GM18502 (cell line): ENCODE measurements around the gene CCDC78.

ENCODE experiments used
- ATAC-seq: cut with Tn5 transposase; IDR thresholded peaks from one replicate; pipeline ENCODE4 v1.9.1; 2021; ENCODE audit warnings: mild to moderate bottlenecking; ENCODE audit not compliant: unreplicated experiment, poor library complexity

The CCDC78 gene

DNA sequence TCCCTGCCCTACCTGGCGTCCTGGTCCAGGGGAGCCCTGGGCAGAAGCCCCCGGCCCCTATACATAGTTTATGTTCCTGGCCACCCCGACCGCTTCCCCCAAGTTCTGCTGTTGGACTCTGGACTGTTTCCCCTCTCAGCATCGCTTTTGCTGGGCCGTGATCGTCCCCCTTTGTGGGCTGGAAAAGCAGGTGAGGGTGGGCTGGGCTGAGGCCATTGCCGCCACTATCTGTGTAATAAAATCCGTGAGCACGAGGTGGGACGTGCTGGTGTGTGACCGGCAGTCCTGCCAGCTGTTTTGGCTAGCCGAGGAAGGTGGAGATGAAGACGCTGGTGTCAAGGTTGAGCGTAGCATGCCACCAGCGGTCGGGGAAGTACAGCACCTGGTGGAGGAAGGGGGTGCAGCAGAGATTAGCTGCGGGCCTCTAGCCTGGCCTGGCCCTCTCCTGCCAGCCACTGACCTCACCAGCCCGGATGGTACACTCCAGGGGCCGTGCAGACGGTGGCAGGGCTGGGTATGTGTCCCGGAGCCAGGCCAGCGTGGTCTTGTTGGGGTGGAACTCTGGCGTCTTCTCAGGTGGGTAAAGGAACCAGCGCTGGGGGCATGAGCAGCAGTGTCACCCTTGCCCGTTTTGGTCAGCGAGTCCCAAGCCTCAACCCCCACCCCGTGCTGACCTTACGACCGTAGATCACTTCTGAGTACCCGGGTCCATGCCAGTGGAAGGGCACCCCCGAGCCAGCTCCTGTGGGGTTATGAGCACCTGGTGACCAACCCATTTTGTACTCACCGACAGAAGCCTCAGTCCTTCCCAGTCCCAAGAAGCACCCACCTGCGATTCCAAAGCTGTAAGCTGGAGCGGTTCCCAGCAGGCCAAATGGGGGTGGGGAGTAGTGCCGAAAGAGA, 43.5 kb downstream of the CCDC78 start:
- no peak for ATAC-seq

DNA sequence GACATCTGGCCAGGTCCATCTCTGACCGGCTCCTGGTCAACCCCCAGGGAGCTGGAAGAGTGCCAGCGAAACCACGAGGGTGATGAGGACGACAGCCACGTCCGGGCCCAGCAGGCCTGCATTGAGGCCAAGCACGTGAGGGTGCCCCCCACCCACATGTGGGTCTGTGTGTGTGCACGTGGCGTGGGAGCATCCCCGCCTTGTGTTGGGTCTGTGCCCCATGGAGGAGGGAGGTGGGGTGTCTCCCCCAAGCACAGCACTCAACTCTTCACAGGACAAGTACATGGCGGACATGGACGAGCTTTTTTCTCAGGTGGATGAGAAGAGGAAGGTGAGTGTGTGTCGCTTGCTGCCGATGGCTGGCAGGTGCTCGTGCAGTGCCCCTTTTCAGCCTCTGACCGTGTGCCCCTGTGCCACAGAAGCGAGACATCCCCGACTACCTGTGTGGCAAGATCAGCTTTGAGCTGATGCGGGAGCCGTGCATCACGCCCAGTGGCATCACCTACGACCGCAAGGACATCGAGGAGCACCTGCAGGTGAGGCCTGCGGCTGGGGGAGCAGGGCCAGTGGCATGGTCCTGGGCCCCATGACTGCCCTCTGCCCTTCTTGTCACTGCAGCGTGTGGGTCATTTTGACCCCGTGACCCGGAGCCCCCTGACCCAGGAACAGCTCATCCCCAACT, 44.4 kb downstream of the CCDC78 start:
- ATAC-seq = no peak

DNA sequence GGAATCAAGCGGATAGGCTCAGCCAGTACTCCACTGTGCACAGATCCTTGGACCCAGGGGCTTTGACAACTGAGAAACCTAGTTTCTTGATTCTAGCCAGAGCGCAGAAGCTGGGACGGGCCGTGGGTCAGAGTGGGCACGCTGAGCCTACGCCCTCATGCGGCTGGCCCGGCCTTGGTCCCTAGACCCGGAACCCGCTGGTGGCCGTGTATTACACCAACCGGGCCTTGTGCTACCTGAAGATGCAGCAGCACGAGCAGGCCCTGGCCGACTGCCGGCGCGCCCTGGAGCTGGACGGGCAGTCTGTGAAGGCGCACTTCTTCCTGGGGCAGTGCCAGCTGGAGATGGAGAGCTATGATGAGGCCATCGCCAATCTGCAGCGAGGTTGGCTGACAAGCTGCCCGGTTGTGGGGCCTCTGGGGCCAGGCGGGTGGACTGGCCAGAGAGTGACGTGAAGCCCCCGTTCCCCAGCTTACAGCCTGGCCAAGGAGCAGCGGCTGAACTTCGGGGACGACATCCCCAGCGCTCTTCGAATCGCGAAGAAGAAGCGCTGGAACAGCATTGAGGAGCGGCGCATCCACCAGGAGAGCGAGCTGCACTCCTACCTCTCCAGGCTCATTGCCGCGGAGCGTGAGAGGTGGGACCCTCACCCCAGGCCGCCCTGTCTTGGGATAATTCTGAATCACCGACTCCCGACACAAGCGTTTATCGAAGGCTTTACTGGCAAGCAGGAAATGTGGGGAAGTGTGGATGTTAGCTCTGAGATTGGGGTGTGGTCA, 45.1 kb downstream of the CCDC78 start:
- no peak for ATAC-seq

DNA sequence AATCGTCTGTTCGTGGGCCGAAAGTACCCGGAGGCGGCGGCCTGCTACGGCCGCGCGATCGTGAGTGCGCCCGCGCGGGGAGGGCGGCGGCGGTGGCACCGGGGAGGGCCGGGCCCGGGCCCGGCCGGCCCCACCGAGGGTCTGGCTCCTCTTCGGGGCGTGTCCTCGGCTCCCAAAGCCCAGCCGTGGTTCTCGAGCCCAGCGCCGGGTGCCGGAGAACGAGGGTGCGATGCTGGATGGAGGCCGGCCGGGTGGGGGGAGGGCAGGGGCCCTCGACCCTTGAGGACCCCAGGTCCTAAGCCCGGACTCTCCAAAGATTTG, 45.7 kb downstream of the CCDC78 start:
- ATAC-seq = no peak

DNA sequence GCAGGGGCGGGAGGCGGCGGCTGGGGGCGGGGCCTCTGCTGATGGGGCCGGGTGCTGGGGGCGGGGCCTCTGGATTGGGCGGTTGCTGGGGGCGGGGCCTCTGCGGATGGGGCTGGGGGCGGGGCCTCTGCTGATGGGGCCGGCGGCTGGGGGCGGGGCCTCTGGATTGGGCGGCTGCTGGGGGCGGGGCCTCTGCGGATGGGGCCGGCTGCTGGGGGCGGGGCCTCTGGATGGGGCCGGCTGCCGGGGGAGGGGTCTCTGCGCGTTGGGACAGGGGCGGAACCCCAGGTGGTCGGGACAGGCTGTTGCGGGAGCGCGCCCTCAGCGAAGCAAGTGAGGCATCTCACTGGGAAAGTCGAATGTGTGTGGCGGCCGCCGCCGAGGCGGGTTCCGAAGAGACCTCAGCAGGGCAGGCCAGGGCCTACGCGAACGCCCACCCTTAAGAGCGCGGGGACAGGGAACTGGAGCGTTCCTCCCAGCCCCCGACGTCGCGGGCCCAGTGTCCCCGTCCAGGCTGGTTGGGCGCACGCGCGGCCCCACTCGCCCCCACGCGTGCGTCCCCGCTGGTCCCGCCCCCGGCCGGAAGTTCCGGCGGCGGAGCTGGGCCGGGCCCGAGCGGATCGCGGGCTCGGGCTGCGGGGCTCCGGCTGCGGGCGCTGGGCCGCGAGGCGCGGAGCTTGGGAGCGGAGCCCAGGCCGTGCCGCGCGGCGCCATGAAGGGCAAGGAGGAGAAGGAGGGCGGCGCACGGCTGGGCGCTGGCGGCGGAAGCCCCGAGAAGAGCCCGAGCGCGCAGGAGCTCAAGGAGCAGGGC, 46.2 kb downstream of the CCDC78 start, which contains the start of gene STUB1:
Gene STUB1, plus strand, starts transcription at position 597 of the 811 bp plus-strand sequence. Its CDS starts 116 bp downstream, at position 713.
- peak; percentile 41 for ATAC-seq

DNA sequence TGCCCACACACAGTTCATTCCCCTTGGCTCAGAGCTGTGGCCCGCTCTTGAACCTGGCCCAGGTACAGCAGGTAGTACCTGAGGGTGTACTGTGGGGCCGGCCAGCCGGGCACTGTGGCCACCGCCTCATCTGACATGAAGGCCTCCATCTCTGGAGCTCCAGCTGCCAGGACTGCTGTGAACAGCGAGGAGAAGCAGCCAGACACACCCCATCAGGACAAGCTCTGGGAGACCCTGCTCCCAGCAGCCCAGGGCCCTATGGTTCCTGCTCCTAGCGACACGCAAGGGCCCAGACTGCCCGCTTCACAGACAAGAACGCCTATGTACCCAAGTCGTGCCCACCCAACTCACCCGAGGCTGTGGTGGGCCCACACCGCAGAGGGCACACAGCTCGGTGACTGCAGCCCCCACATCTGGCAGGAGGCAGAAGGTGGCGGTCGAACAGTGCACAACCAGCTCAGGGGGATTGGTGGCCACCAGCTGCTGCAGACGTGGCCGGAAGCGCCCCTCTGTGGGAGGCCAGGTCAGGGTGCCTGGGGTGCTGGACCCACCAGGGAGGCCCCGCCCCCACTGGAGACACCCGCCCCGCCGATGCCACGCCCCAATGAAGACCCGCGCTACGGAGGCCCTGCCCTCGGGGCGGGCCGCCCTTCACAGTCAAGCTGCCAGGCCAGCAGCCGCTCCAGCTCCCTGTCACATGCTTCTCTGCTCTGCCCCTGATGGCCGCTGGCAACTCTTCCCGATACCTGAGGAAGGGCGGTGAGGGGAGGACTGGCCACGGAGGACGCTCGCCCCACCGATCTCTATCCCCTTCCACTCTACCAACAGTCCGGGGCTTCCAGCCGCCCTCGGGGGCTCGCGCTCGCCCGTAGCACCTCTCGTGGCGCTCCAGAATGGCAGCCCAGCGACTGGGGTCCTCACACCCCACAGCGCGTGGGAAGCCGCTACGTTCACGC, 47.1 kb downstream of the CCDC78 start:
- no peak for ATAC-seq

DNA sequence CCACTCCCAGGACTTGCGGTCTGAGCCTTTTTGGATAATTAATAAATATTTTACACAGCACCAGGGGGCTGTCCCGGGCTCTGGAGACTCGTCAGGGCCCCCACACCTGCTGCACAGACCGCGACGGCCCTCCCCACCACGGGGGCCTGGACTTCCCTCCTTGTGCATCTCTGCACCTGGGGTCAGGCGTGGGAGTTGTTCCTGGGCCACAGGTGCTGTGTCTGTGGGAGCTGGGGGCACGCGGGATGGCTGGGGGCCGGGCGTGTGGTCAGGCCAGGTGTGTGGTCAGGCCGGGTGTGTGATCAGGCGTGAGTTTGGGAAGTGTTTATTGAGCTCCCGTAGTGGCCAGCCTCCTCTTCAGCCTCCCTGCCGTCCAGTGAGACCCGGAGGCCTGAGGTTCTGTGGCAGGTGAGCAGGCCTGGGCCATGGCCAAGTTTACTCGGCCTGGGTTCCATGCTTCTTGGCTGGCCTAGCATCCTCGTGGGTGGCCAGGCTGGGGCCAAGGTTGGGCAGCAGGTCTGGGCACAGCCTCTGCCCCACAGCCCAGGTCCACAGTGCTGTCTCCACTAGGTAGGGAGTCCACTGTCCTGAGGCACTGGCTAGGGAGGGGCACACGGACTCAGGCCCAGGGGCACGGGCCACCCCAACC, 47.9 kb downstream of the CCDC78 start:
- no peak for ATAC-seq

DNA sequence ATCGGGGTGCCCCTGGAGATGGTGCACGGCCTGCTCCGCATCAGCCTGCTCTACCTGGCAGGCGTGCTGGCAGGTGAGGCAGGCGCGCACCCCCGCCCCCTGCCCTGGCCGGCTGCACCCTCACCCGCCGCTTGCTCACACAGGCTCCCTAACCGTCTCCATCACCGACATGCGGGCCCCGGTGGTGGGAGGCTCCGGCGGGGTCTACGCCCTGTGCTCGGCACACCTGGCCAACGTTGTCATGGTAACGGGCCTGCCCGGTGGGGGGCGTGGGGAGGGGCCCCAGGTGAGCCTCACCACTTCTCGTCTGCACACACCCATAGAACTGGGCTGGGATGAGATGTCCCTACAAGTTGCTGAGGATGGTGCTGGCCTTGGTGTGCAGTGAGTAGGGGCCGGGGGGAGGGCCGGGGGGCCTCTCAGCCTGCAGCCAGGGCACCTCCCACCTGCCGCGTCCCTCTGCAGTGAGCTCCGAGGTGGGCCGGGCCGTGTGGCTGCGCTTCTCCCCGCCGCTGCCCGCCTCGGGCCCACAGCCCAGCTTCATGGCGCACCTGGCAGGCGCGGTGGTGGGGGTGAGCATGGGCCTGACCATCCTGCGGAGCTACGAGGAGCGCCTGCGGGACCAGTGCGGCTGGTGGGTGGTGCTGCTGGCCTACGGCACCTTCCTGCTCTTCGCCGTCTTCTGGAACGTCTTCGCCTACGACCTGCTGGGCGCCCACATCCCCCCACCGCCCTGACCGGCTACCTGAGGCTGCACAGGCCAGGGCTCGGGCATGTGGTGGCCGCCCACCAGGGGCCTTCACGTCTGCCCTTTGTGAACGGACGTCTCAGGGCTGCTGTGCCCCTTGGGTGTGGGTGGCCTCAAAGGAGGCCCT, 48.7 kb downstream of the CCDC78 start:
- no peak for ATAC-seq

DNA sequence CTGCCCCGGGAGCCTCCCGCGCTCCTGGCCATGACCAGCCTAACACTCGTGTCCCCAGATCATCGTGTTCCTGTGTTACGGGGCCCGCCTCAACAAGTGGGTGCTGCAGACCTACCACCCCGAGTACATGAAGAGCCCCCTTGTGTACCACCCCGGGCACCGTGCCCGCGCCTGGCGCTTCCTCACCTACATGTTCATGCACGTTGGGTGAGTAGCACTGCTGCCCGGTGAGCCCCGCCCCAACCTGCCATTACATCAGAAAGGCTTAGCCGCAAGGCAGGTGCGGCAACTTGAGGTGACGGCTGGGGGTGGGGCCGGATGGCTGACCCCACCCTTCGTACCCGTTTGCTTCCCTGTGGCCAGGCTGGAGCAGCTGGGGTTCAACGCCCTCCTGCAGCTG, 49.3 kb downstream of the CCDC78 start:
- no peak for ATAC-seq

DNA sequence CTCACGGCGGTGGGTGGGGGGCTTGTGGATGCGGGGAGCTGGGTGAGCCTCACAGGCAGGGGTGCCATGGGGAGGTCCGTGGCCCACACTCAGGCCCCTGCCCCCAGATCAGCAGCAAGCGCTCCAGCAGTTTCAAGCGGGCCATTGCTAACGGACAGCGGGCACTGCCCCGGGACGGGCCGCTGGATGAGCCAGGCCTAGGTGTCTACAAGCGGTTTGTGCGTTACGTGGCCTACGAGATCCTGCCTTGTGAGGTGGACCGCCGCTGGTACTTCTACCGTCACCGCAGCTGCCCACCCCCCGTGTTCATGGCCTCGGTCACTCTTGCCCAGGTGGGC, 49.7 kb downstream of the CCDC78 start:
- ATAC-seq = no peak

DNA sequence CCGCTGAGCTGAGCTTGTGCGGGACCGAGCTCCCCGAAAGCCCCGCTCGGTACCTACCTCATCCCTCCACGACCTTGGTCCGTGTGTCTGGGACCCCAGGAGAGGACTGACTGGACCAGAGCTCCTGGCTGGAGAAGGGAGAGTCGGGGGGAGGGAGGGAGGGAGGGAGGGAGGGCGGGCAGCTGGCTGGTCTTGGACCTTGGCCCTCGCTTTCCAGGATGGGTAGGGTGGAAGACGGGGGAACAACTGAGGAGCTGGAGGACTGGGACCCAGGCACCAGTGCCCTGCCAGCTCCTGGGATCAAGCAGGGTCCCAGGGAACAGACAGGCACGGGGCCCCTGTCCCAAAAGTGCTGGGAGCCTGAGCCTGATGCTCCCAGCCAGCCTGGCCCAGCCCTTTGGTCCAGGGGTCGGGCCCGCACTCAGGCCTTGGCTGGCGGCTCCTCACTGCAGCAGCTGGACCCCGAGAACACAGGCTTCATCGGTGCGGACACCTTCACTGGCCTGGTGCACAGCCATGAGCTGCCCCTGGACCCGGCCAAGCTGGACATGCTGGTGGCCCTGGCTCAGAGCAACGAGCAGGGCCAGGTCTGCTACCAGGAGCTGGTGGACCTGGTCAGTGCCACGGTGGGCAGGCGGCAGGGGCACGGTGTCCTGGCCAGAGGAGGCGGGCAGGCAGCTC, 50.2 kb downstream of the CCDC78 start:
- no peak for ATAC-seq

DNA sequence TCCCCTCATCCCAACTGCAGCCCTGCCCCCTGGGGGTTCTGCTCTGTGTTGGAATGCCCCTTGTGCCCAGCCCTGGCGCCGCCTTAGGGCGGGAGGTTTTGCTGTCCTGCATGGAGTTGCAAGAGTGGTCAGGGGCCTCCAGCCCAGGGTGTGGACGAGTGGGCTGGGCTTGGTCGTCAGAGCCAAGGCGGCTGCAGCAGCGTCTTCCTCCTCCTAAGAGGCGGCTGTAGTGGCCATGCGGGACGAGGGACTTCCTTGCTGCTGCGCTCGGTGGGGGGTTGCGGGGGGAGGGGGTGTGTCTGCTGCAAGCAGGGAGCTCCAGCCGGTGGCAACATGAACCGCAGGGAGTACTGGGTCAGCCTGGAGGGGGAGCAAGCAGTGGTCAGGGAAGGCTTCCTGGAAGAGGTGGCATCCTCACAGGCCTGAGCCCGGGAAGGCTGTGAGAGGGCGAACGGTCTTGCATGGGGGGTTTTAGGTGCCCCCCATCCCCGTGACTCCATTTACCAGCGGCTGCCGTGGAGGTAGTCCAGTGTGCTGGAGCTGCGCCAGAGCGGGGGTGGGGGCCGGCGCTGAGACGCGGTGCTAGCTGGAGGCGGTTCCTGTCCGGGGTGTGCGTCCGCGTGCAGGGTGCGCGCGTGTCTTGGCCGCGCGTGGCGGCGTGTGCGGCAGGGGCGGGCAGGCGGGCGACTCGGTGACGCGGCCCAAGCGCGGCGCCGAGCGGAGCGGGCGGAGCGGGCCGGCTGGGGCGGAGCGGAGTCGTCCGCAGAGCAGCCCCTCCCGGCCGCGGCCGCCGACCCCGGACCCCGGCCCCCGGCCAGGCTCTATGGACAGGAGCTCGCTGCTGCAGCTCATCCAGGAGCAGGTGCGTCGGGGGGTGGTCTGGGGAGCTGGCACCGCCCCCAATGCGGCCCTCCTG, 51.0 kb downstream of the CCDC78 start, which contains the start of gene RHBDL1:
Gene RHBDL1, plus strand, starts transcription at position 704 of the 916 bp plus-strand sequence. Its CDS starts 120 bp downstream, at position 824.
- ATAC-seq = no peak

DNA sequence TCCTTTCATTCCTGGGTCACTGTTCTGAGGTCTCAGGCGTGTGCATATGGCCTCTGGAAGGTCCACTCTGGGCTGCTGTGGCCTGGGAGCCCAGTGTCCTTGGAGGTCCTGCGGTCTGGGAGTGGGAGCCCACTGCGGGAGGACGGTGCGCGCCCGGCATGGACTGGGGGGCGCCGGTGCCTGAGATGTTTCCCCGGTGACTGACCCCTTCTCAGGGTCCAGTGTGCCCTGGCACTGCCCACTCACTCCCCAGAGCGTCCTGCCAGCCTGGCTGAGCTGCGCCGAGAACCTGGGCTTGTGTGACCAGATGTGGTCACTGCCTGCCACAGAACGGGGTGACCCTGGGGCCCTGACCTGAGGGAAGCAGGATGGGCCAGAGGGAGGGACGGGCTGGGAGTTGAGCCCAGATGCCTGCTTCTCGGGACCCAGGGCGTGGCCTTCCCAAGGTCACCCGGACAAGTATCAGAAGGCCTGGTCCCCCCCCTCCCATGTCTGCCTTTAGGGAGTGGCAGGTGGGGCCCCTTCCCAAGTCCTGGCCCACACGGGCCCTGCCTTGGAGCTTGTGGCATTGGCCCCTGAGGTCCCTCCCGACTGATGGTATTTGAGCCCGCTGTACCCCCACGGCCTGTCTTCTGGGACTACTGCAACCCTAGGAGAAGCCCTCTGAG, 51.9 kb downstream of the CCDC78 start:
- no peak for ATAC-seq

DNA sequence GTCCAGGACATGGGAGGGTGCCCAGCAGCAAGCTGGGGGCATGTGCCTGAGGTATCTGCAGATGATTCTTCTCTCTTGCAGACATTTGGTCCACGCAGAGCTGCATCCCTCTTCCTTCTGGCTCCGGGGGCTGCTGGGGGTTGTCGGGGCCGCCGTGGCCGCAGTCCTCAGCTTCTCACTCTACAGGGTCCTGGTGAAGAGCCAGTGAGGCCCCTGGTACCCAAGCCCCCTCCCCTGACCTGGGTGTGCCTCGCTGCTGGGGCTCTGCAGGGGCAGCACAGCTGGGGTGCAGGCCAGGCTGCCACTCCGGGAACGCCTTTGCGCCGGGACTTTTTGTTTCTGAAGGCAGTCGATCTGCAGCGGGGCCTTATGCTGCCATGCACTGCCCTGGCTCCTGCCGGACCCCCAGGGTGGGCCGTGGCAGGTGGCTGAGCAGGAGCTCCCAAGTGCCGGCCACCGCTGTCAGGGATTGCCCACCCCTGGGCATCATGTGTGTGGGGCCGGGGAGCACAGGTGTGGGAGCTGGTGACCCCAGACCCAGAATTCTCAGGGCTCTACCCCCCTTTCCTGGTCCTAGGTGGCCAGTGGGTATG, 52.7 kb downstream of the CCDC78 start:
- no peak for ATAC-seq

DNA sequence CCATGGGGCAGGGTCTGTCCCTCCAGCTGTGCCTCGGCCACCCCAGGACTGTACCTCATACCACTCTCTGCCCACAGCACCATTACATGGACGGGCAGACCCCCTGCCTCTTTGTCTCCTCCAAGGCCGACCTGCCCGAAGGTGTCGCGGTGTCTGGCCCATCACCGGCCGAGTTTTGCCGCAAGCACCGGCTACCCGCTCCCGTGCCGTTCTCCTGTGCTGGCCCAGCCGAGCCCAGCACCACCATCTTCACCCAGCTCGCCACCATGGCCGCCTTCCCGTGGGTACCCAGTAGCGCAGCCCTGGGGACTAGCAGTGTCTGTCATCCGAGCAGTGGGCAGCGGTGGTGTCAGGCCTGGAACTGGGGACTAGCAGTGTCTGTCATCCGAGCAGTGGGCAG, 53.4 kb downstream of the CCDC78 start:
- ATAC-seq = no peak
